HCT116 (cell line): Measurements from ENCODE around the gene CNTN5. TPM values are rescaled to one million over a fixed set of nuclear protein-coding genes. Genes with fewer than 3 reads are reported as not detected.

Experiments
- ATAC-seq: fragments of 200-7000 bp; cut with Tn5 transposase; 2 replicates; pipeline ENCODE4 v1.9.1; 2020; ENCODE audit warnings: mild to moderate bottlenecking, moderate library complexity
- BruUV-seq: library from RNA; stranded (reverse); fragments of 400-500 nt; replicated peaks from 2 replicates; lab custom pipeline; 2021; lab: Mats Ljungman, UMichigan
- CTCF ChIA-PET: fragments of 300-600 bp; sonication (Branson Sonifier 250); formaldehyde crosslinking; loops from one replicate; lab custom pipeline; 2021; ENCODE audit warnings: antibody characterized with exemption; lab: Charles Lee
- POLR2A ChIA-PET: fragments of 300-600, 350-600 bp; sonication (Branson Sonifier 250); formaldehyde crosslinking; loops from one replicate; lab custom pipeline; 2021; ENCODE audit warnings: antibody characterized with exemption; lab: Charles Lee
- RAD21 ChIA-PET, 2 experiments: fragments of 300-600 bp; sonication (Branson Sonifier 250); formaldehyde crosslinking; loops; one replicate each; lab custom pipeline; 2023; ENCODE audit warnings: low total read pairs in 2 of 2; ENCODE audit not compliant: uncharacterized antibody in 2 of 2, unreplicated experiment in 2 of 2, low non-redundant PET in 1 of 2; lab: Charles Lee
- DNase-seq: peaks from one replicate; pipeline ENCODE4 v3.0.0-alpha.2; 2010; ENCODE audit warnings: low read depth, low spot score
- H2AFZ ChIP-seq: fragments of 200-600 bp; shearing (Covaris generic), sonication (generic); 2 replicates; pipeline ENCODE4 v1.6.1; 2017; ENCODE audit warnings: low read depth, mixed run types, mixed read lengths, antibody characterized with exemption, low read length; ENCODE audit not compliant: poor library complexity, severe bottlenecking
- H3K27ac ChIP-seq: 2 replicates; pipeline ENCODE4 v1.5.1; 2012; ENCODE audit warnings: low read depth, low read length
- H3K27me3 ChIP-seq: fragments of 200-600 bp; sonication (generic); 2 replicates; pipeline ENCODE4 v1.6.1; 2016; ENCODE audit warnings: mixed run types, low read length, mixed read lengths; ENCODE audit not compliant: insufficient read depth
- H3K36me3 ChIP-seq, 2 experiments: fragments of 200-500 bp in 1 of 2; fragments of 200-600 bp in 1 of 2; sonication (Bioruptor generic) in 1 of 2; sonication (generic) in 1 of 2; 2 replicates each; pipeline versions ENCODE4 v1.5.1 to v1.6.1; 2014 to 2016; ENCODE audit warnings: low read length in 2 of 2, inconsistent platforms in 1 of 2, mixed read lengths in 1 of 2, mixed run types in 1 of 2; ENCODE audit not compliant: insufficient read depth in 2 of 2, control insufficient read depth in 1 of 2
- H3K4me1 ChIP-seq, 2 experiments: fragments of 200-600 bp in 1 of 2; sonication (generic) in 1 of 2; 2 replicates each; pipeline versions ENCODE4 v1.5.1 to v1.6.1; 2012 to 2017; ENCODE audit warnings: low read length in 2 of 2, inconsistent platforms in 1 of 2, mild to moderate bottlenecking in 1 of 2, mixed read lengths in 1 of 2, mixed run types in 1 of 2, moderate library complexity in 1 of 2; ENCODE audit not compliant: insufficient read depth in 2 of 2, control insufficient read depth in 1 of 2
- H3K4me2 ChIP-seq: fragments of 200-600 bp; sonication (generic); 2 replicates; pipeline ENCODE4 v1.6.1; 2017; ENCODE audit warnings: mixed run types, low read length, mixed read lengths
- H3K4me3 ChIP-seq, 2 experiments: fragments of 200-600 bp in 1 of 2; sonication (generic) in 1 of 2; replicated peaks in 1 of 2; 2 replicates each; pipeline ENCODE4 v1.5.1; 2011 to 2016; ENCODE audit warnings: low read length in 2 of 2, control low read depth in 1 of 2, low read depth in 1 of 2, mild to moderate bottlenecking in 1 of 2, mixed read lengths in 1 of 2, mixed run types in 1 of 2
- H3K79me2 ChIP-seq: fragments of 200-600 bp; sonication (generic); 2 replicates; pipeline ENCODE4 v1.6.1; 2017; ENCODE audit warnings: mild to moderate bottlenecking, mixed run types, low read length, moderate library complexity, mixed read lengths; ENCODE audit not compliant: insufficient read depth
- H3K9ac ChIP-seq: fragments of 200-600 bp; sonication (generic); 2 replicates; pipeline ENCODE4 v1.6.1; 2016; ENCODE audit warnings: low read length, mixed read lengths
- H3K9me2 ChIP-seq: fragments of 200-600 bp; sonication (generic), shearing (Covaris generic); 2 replicates; pipeline ENCODE4 v1.6.1; 2017; ENCODE audit warnings: mixed run types, mild to moderate bottlenecking, moderate library complexity; ENCODE audit not compliant: insufficient read depth
- H3K9me3 ChIP-seq, 2 experiments: fragments of 200-500 bp in 1 of 2; fragments of 200-600 bp in 1 of 2; sonication (Bioruptor generic) in 1 of 2; sonication (generic) in 1 of 2; 2 replicates each; pipeline ENCODE4 v1.6.1; 2014 to 2017; ENCODE audit warnings: low read length in 2 of 2, mixed read lengths in 2 of 2, inconsistent platforms in 1 of 2, low read depth in 1 of 2, mild to moderate bottlenecking in 1 of 2, mixed run types in 1 of 2, moderate library complexity in 1 of 2; ENCODE audit not compliant: control insufficient read depth in 1 of 2, insufficient read depth in 1 of 2
- H4K20me1 ChIP-seq: fragments of 200-600 bp; sonication (generic), shearing (Covaris generic); 2 replicates; pipeline ENCODE4 v1.6.1; 2017; ENCODE audit warnings: mixed run types, mild to moderate bottlenecking, moderate library complexity; ENCODE audit not compliant: insufficient read depth
- CBX3 ChIP-seq: IDR thresholded peaks from 2 replicates; pipeline ENCODE4 v1.6.1; 2012; ENCODE audit warnings: low read depth
- EZH2phosphoT487 ChIP-seq: fragments of 200-600 bp; IDR thresholded peaks from 2 replicates; pipeline ENCODE4 v1.6.1; 2018; ENCODE audit warnings: antibody characterized with exemption, borderline replicate concordance
- FOSL1 ChIP-seq: IDR thresholded peaks from 2 replicates; pipeline ENCODE4 v1.6.1; 2012; ENCODE audit warnings: low read depth
- JUND ChIP-seq: IDR thresholded peaks from 2 replicates; pipeline ENCODE4 v1.6.1; 2012
- POLR2AphosphoS5 ChIP-seq: IDR thresholded peaks from 2 replicates; pipeline ENCODE4 v1.6.1; 2011; ENCODE audit warnings: mild to moderate bottlenecking, low read depth, low read length, moderate library complexity
- RAD21 ChIP-seq: IDR thresholded peaks from 2 replicates; pipeline ENCODE4 v1.6.1; 2012; ENCODE audit warnings: low read depth, mild to moderate bottlenecking
- SIN3A ChIP-seq: IDR thresholded peaks from 2 replicates; pipeline ENCODE4 v1.6.1; 2012; ENCODE audit warnings: low read depth
- SRF ChIP-seq: IDR thresholded peaks from 2 replicates; pipeline ENCODE4 v1.6.1; 2012; ENCODE audit warnings: low read depth
- YY1 ChIP-seq: IDR thresholded peaks from 2 replicates; pipeline ENCODE4 v1.6.1; 2011; ENCODE audit warnings: low read length, low read depth, moderate library complexity, mild to moderate bottlenecking; ENCODE audit not compliant: insufficient replicate concordance; ENCODE audit errors: extremely low read depth
- ZBTB33 ChIP-seq: IDR thresholded peaks from 2 replicates; pipeline ENCODE4 v1.6.1; 2011; ENCODE audit warnings: mild to moderate bottlenecking, low read length, moderate library complexity; ENCODE audit not compliant: insufficient replicate concordance; ENCODE audit errors: extremely low read depth
- ZFX ChIP-seq: fragments of 450-650 bp; IDR thresholded peaks from 2 replicates; pipeline ENCODE4 v1.6.1; 2017
- intact Hi-C: fragments of 100-400 bp; cut with micrococcal nuclease; formaldehyde crosslinking; loops from 2 replicates; pipeline ENCODE4 v1.10.0; 2022
- total RNA-seq: library from RNA; stranded (reverse); gene quantifications from one replicate; pipeline ENCODE4 v1.2.1, GENCODE V29; 2021; ENCODE audit not compliant: unreplicated experiment
- TF ChIP-seq, protein P1 (sequence below): IDR thresholded peaks from 2 replicates; pipeline ENCODE4 v1.6.1; 2012

Gene CNTN5
- total RNA-seq, 1 experiment from 2014 or later: not detected

- no TSS peak for BruUV-seq
- no peaks in the 10 kb centered on the region for H3K36me3 ChIP-seq
- no peak for ATAC-seq
- H2AFZ ChIP-seq: no peak overlapping the region
- ChIA-PET POLR2A (no interaction called here), RAD21 (no interaction called here), CTCF (no interaction called here)
- no peaks in the 10 kb centered on the region for H3K4me1 ChIP-seq
- H3K79me2 ChIP-seq: no peaks in the 10 kb centered on the region
- H3K9me3 ChIP-seq: peaks cover 0 to 9% of the 10 kb centered on the region in 2 experiments; a peak in 3 of 4 replicates
- TF ChIP-seq ZBTB33 (no peak), YY1 (no peak), SIN3A (no peak), SRF (no peak), RAD21 (no peak), ZFX (no peak), CBX3 (no peak), JUND (no peak), FOSL1 (no peak), POLR2AphosphoS5 (no peak), EZH2phosphoT487 (no peak)
- TF ChIP-seq, protein P1, sequence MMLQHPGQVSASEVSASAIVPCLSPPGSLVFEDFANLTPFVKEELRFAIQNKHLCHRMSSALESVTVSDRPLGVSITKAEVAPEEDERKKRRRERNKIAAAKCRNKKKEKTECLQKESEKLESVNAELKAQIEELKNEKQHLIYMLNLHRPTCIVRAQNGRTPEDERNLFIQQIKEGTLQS: no peak
- no peak overlapping the region for H3K4me2 ChIP-seq
- H3K4me3 ChIP-seq: no peak overlapping the region
- H3K27me3 ChIP-seq: no peaks in the 10 kb centered on the region
- intact Hi-C loops: no loop called here
- H4K20me1 ChIP-seq: no peaks in the 10 kb centered on the region
- no peaks in the 10 kb centered on the region for H3K9me2 ChIP-seq
- DNase-seq: no peak
- no peak overlapping the region for H3K9ac ChIP-seq
- no peak overlapping the region for H3K27ac ChIP-seq
These were observed 1077.8 kb downstream of the CNTN5 start for GRCh38 chr11:100098560-100098959.
